LNCAP (cell line): ENCODE results near the gene PMIS2.

Source experiments
- TF ChIP-seq, protein P1 (sequence below): fragments of 450-650 bp; IDR thresholded peaks from 2 replicates; pipeline ENCODE4 v1.5.1; 2017; ENCODE audit warnings: mild to moderate bottlenecking

PMIS2 gene

DNA sequence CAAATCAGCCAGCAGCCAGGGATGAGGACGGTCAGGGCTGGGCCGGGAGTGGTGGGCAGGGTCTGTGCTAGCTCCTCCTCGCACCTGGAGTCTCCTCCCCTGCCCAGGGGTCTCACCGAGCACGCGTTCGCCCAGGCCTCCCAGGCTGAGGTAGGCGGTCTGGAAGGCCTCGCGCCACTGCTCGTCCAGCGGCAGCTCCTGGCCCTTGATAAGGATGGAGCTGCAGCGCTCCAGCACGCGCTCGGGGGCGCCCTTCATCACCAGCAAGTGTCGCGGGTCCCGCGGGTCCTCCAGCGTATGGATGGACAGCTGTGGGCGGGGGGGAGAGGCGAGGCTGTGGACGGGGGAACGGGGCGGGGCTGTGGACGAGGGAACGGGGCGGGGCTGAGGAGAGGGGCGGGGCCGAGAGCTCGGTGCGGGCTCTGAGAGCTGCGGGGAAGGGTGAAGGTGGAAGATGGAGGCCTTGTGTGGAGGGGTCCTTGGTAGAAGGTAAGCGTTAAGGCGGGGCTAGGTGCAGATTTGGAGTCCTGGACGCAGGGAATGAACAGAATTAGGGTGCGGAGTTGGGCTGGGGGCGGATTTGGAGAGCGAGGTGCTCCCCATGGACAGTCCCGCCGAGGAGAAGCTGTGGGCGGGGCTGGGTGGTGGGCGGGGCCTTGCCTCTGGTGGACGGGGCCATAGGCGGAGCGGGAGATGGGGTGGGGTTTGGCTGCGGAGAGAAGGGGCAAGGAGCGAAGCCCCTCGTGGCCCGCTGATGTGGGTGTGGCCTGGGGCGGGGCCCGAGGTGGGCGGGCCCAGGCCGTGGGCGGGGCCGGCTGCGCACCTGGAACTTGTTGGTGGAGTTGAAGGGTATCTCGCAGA lies 28.2 kb upstream of the PMIS2 start:
- TF ChIP-seq, protein P1, sequence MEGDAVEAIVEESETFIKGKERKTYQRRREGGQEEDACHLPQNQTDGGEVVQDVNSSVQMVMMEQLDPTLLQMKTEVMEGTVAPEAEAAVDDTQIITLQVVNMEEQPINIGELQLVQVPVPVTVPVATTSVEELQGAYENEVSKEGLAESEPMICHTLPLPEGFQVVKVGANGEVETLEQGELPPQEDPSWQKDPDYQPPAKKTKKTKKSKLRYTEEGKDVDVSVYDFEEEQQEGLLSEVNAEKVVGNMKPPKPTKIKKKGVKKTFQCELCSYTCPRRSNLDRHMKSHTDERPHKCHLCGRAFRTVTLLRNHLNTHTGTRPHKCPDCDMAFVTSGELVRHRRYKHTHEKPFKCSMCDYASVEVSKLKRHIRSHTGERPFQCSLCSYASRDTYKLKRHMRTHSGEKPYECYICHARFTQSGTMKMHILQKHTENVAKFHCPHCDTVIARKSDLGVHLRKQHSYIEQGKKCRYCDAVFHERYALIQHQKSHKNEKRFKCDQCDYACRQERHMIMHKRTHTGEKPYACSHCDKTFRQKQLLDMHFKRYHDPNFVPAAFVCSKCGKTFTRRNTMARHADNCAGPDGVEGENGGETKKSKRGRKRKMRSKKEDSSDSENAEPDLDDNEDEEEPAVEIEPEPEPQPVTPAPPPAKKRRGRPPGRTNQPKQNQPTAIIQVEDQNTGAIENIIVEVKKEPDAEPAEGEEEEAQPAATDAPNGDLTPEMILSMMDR: no peak

- TF ChIP-seq, protein P1: no peak
Measured at GRCh38 chr19:35558400-35559280, 27.3 kb upstream of the PMIS2 start.

DNA sequence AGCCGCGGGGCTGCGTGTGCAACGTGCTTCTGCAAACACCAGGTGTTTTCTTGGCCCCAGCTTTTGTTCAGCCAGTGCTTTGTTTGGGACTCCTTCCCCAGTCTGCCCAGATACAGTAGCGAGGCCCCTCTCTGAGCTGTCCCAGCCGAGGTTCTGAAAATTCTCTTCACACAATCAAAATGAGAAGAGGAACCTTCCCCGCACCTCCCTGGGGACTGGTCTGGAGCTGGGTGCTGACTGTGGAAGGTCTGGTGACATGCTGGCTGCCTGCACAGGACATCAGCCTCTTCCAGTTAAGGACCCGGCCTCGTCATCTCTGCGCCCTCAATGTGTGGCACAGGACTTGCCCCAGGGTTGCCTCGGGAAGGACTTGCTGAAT lies 26.7 kb upstream of the PMIS2 start:
- TF ChIP-seq, protein P1: no peak

DNA sequence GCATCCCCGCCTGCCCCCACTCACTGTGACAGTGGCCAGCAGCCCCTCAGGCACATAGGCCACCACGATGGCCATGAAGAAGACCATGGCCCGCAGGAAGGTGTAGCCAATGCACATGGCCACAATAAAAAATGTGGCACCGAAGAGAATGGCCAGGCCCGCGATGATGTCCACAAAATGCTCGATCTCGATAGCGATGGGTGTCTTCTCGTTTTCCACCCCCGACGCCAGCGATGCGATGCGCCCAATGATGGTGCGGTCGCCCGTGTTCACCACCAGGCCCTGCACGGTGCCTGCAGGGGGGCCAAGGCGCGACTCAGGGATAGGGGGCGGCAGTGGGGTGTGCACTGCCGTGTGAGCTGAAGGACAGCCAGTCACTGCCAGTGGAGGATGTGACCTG lies 26.2 kb upstream of the PMIS2 start:
- TF ChIP-seq, protein P1: no peak

- TF ChIP-seq, protein P1: no peak
Measured at GRCh38 chr19:35560271-35560670, 25.7 kb upstream of the PMIS2 start.

- TF ChIP-seq, protein P1: no peak
Measured at GRCh38 chr19:35560677-35561076, 25.3 kb upstream of the PMIS2 start.

- TF ChIP-seq, protein P1: no peak
Measured at GRCh38 chr19:35561436-35561835, 24.5 kb upstream of the PMIS2 start.
